Dendritic cell treated with granulocyte-macrophage colony-stimulating factor and Interleukin-4, amounts not matched to agents 40 ng/mL and 50 ng/mL, for 4 days (primary cell): ENCODE results near the gene EPS8L3.
A peak's percentile ranks its signal among the peaks of the same experiment; 100 is the strongest.

Experiments
- H3K27ac Mint-ChIP-seq: one replicate; pipeline ENCODE4 v1.8.0; 2022; ENCODE audit warnings: mild to moderate bottlenecking, mixed read lengths
- H3K27me3 Mint-ChIP-seq: one replicate; pipeline ENCODE4 v1.8.0; 2022; ENCODE audit warnings: mild to moderate bottlenecking, mixed read lengths
- H3K36me3 Mint-ChIP-seq: one replicate; pipeline ENCODE4 v1.8.0; 2022; ENCODE audit warnings: low read depth, mixed read lengths
- H3K4me1 Mint-ChIP-seq: one replicate; pipeline ENCODE4 v1.8.0; 2022; ENCODE audit warnings: low read depth, mixed read lengths
- H3K4me3 Mint-ChIP-seq: one replicate; pipeline ENCODE4 v1.8.0; 2022; ENCODE audit warnings: mild to moderate bottlenecking, moderate library complexity, mixed read lengths
- H3K9me3 Mint-ChIP-seq: one replicate; pipeline ENCODE4 v1.8.0; 2022; ENCODE audit warnings: mixed read lengths
- intact Hi-C: fragments of 100-400 bp; cut with micrococcal nuclease; formaldehyde crosslinking; loops from one replicate; pipeline ENCODE4 v1.15.0; 2022

The EPS8L3 gene

DNA sequence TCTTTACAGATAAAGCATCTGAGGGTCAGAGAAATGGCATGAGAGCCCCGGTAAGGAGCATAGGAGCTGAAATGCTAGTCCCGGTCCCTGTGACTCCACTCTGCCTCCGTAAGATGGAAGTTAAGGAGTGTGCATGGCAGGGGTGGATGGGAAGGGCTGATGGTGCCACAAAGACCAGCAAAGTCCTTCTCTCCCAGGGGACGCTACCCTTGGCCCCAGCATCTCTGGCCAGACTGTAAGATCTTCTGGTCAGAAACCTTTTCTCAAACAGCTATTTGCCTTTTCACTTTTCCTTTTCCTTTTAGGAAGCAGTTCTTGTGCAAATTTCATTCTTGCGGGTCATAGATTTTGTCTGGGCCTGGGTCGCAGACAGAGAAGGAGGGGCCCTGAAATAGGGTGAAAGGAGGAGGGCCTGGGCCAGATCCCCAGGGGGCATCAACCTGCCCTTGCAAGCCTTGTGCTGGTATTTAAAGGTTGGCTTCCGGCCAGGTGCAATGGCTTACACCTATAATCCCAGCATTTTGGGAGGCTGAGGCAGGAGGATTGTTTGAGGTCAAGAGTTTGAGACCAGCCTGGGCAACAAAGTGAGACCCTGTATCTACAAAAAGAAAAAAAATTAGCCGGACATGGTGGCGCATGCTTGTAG lies 14.4 kb upstream of the EPS8L3 start:
- Mint-ChIP-seq H3K4me1 (peaks cover 14% of the 10 kb centered on the region), H3K9me3 (peaks cover 9% of the 10 kb centered on the region), H3K27ac (no peak overlapping the region), H3K27me3 (peaks cover 16% of the 10 kb centered on the region), H3K4me3 (no peak overlapping the region), H3K36me3 (no peaks in the 10 kb centered on the region)
- intact Hi-C loops, result loop anchor here (1.0 kb wide), 2 partner anchors 206 to 233 kb away; partner anchors contain the start of gene AHCYL1

DNA sequence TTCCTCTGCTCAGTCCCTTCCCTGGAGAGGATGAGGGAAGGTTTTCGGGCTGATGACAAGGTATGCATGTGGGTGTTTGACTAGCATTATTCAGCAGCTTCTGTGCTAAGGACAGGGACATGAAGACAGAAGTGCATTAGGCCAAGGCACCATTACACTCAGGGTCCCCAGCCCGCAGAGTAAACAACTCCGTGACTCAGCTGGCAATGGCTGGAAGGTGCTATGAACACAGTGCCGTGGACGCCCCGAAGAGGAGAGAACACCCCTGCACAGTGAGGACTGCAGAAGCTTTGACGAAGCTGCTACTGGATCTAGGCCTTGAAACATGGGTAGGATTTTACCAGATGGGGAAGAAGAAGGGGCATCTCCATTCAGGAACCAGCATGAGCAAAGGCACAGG lies 13.7 kb upstream of the EPS8L3 start:
- Mint-ChIP-seq H3K27ac (no peak overlapping the region), H3K36me3 (no peaks in the 10 kb centered on the region), H3K27me3 (peaks cover 16% of the 10 kb centered on the region), H3K4me1 (peaks cover 15% of the 10 kb centered on the region), H3K9me3 (peaks cover 9% of the 10 kb centered on the region), H3K4me3 (no peak overlapping the region)
- intact Hi-C loops, result loop anchor here (1.0 kb wide), 2 partner anchors 207 to 234 kb away; partner anchors contain the start of gene AHCYL1

DNA sequence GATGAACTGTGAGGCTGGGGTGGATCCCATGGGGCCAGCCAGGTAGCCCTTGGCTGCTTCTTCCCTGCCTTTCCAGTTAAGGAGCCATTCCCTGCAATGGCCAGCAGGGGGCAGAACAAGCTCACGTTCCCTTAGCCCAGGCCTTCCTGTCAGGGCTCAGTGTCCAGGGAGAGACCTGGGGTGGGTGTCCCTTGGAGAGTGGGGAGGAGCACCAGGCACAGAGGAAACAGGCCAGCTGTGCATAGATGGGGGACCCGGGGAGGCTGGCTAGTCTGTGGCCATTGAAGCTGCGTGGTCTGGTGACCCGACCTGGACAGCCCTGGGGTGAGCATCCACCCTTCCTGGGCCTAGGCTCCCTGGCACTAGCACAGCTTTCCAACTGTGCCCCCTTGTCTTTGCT lies 13.2 kb upstream of the EPS8L3 start:
- H3K9me3 Mint-ChIP-seq, result peaks cover 9% of the 10 kb centered on the region
- H3K27ac Mint-ChIP-seq, result no peak overlapping the region
- no peaks in the 10 kb centered on the region for H3K36me3 Mint-ChIP-seq
- no peak overlapping the region for H3K4me3 Mint-ChIP-seq
- H3K27me3 Mint-ChIP-seq, result peaks cover 16% of the 10 kb centered on the region
- intact Hi-C loops, result loop anchor here (1.0 kb wide), 2 partner anchors 207 to 234 kb away; partner anchors contain the start of gene AHCYL1
- peaks cover 20% of the 10 kb centered on the region for H3K4me1 Mint-ChIP-seq

DNA sequence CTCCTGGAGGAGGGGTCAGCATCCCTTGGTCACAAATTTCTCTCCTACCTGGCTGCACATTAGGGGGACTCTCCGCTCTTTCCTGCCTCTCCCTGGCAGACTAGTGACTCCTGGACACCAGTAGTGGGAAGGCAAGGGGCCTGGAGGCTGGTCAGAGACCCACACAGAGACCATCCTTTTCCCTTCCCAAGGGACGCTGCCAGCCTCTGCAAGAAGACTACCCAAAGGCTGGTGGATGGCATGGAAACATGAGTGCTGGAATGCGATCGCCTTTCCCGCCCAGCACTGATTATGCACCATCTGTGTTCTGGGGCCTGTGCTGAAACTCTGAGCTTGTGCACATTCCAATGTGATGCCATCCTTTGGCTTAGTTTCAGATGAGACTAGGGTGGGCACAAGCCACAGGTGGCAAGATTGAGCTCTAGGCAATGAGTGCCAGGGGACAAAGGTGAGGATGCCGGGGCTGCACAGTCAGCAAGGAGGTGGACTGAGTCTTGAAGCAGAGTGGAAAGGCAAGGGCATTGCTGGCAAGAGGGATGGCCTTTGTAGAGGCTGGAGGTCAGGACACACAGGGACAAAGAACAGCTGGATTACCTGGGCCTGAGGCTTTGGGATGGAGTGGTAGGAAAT lies 12.6 kb upstream of the EPS8L3 start:
- intact Hi-C loops, result no loop called here
- no peak overlapping the region for H3K27ac Mint-ChIP-seq

DNA sequence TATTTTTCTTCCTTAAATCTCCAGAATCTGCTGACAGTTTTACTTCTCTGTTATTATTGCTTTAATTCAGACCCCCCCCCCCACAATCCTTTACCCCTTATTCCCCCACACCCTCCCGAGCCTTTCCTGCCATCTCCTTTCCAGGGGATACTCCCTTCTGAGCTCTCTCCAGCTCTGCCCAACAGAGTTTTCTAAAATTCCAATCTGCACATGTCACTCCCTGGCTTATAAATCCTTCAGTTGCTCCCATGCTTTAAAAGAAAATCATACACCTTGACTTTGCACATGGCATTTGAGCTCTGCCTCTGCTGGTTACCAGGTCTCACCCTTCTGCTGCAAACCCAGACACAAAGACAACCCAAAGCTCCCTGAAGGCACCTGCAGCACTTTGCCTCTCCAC lies 11.7 kb upstream of the EPS8L3 start:
- Mint-ChIP-seq H3K27ac (no peak overlapping the region), H3K4me3 (no peak overlapping the region), H3K27me3 (peaks cover 14% of the 10 kb centered on the region), H3K36me3 (no peaks in the 10 kb centered on the region), H3K4me1 (peaks cover 22% of the 10 kb centered on the region), H3K9me3 (peaks cover under 1% of the 10 kb centered on the region)
- intact Hi-C loops, result no loop called here

More for the DNA sequence above, 12.6 kb upstream of the EPS8L3 start:
- H3K4me3 Mint-ChIP-seq, result no peak overlapping the region
- peaks cover 16% of the 10 kb centered on the region for H3K27me3 Mint-ChIP-seq
- no peaks in the 10 kb centered on the region for H3K36me3 Mint-ChIP-seq
- H3K9me3 Mint-ChIP-seq, result peaks cover 9% of the 10 kb centered on the region
- peaks cover 22% of the 10 kb centered on the region for H3K4me1 Mint-ChIP-seq

DNA sequence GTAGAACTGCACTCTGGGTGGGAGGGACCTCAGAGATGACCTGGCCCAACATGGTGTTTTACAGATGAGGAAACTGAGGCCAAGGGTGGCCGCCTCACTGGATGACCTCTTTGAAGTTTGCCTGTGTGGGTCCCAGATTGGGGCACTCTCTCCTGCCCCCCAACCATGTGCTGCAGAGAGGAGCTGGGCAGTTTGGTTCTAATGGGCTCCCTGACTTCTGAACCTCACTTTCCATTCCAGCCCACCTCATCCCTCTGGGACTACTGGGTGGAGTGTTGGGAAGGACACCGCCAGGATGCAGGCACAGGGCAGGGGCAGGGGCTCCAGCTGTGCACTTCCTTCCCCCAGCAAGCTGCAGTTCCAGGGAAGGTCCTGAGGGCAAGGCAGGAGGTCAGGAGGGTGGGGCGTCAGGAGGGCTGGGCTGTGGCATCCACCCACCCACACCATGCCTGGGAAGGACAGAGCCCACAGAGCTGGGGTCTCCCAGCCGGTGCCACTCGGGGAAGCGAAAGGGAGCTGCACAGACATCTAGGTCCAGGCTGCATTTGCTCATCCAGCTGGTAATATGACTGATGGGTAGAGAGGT lies 10.3 kb upstream of the EPS8L3 start:
- peaks cover 14% of the 10 kb centered on the region for H3K27me3 Mint-ChIP-seq
- no peak overlapping the region for H3K27ac Mint-ChIP-seq

DNA sequence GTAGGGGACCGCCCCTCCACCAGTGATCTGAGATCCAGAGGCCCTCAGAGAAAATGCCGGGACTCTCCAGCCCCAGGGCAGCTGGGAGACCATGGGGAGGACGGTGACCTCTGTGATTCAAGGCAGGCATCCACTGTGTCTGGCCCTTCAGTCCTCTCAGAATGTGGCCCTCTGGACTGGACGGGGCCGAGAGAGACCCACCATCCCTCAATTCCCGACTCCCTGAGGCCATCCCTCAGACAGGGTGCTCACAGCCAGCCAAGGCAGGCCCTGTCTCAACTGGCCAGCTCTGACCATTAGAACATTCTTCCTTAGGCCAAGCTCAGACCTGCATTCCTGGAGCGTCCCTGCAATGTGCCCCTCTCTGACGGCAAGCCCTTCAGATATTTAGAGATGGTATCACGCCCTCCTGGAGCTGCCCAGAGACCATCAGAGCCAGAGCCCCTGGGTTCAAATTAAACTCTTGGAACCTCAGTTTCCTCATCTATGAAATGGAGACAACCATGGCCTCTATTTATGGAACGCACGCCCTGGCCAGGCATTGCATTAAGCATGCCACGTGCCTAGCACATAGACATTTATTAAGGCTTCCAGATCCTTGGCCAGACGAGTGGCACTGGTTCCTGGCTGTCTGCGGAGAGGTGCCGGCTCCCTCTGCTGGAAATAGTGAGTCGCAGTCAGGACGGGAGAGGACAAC lies 9.6 kb upstream of the EPS8L3 start:
- Mint-ChIP-seq H3K27me3 (peaks cover 14% of the 10 kb centered on the region), H3K9me3 (no peaks in the 10 kb centered on the region), H3K27ac (no peak overlapping the region), H3K4me3 (no peak overlapping the region), H3K36me3 (no peaks in the 10 kb centered on the region), H3K4me1 (peaks cover 26% of the 10 kb centered on the region)
- intact Hi-C loops, result loop anchor here (1.0 kb wide), 2 partner anchors 130 to 227 kb away; no protein-coding TSS in a partner anchor

More for the DNA sequence above, 10.3 kb upstream of the EPS8L3 start:
- intact Hi-C loops, result loop anchor here (1.0 kb wide), 2 partner anchors 131 to 228 kb away; no protein-coding TSS in a partner anchor
- peaks cover 26% of the 10 kb centered on the region for H3K4me1 Mint-ChIP-seq
- H3K4me3 Mint-ChIP-seq, result no peak overlapping the region
- H3K36me3 Mint-ChIP-seq, result no peaks in the 10 kb centered on the region
- H3K9me3 Mint-ChIP-seq, result no peaks in the 10 kb centered on the region

DNA sequence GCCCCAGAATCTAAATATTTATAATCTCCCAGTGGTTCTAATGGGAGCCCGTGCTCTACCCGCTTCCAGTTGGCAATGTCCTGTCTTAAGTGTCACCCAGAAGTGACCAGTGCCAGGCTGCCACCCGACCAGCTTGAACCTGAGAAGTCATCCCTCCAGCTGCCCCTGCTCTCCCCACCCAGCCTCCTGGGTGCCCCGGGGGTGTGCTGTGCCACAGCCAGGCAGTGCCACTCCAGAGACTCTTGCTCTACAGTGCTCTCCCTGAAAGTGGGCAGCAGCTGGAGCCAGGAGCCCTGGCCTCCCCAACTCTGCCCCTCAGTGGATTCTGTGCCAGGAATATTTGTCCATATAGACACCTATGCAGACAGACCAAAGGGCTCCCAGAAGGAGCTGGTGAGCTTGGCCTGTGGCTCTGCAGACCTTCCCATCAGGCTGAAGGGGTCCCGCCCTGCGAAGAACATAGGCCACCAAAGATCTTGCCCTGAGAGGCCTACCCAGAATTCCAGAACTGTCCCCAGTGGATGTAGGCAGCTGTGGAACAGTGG lies 9.0 kb upstream of the EPS8L3 start:
- Mint-ChIP-seq H3K36me3 (no peaks in the 10 kb centered on the region), H3K4me1 (peaks cover 26% of the 10 kb centered on the region), H3K27me3 (peaks cover 14% of the 10 kb centered on the region), H3K27ac (peak overlapping the region; percentile 10), H3K9me3 (no peaks in the 10 kb centered on the region), H3K4me3 (no peak overlapping the region)
- intact Hi-C loops, result loop anchor here (1.0 kb wide), 2 partner anchors 129 to 226 kb away; no protein-coding TSS in a partner anchor

DNA sequence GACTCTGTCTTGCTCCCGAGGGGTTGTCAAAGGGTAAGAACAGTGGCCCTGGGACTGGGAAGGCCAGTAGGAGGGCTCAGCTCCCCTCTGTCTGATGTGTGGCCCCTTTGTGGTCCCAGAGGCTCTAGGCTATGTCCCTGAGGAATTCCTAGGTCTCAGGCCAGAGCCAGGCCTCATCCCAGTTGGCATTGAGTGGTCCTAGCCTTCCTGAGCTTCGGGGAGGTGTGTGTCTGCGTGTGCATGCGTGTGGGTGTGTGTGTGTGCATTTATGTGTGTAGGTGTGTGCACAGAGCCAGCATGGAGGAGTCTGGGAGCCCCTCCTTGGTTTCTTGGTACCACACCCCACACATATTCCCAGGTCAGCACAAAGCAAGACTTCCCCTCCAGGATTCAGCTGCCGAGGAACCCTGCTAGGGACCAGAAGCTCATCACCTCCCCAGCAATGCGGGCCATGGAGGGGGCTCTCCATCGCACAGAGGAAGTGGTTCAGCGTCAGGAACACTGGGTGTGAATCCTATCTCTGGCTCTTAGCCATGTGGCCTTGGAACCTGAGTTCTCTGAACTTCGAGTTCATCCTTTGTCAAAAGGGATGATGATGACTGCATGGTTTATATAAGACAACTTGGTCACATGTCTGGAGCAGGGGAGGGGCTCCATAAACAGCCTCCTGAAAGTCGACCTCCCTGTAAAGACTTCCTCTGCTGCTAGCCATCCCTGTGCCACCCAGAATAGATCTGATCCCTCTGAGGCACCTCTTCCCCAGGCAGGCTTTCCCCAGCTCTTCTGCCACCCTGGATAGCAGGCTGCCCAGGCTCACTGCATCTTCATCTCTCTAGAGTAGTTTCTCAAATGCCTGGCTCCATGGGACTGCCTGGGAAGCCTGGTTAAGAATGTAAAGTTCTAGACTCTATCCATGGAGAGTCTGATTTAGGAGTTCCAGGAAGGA lies 8.3 kb upstream of the EPS8L3 start:
- intact Hi-C loops, result no loop called here
- Mint-ChIP-seq H3K36me3 (no peaks in the 10 kb centered on the region), H3K27me3 (peaks cover 14% of the 10 kb centered on the region), H3K4me1 (peaks cover 24% of the 10 kb centered on the region), H3K27ac (peak overlapping the region; percentile 10), H3K9me3 (no peaks in the 10 kb centered on the region), H3K4me3 (no peak overlapping the region)

DNA sequence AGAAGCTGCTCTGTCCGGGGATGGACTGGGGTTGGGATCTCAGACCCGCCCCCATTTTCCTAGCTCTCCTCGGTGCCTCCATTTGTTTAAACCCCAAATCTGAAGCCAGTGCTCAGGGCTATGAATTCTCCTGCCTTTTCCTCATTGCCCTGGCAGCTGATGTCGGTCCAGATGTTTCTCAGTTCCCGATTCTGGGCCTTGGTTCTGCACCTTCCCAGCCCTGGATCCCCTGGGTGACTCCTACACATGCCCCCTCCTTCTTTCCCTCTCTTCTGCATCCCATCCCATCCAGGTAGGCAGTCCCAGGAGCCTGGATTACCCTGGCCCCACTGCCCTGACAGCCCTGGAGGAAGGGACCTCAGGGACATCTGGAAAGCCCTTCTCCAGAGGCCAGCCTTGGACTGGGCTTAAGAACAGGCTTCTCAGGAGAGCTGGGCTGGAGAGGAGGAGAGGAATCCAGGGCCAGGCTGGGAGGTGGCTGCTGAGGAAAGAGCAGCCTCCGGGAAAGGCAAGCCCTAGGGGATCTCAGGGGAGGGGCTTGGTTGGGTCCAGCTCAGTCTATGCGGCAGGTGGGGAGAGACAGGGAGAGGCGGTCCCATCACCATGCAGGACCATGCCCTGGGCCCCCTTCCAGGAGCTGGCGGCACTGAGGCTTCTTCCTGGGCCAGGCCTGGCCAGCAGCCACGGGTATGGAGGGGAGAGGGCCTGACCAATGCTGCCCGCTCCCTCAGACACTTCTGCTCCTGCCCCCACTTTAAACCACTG lies 6.8 kb upstream of the EPS8L3 start:
- Mint-ChIP-seq H3K36me3 (no peaks in the 10 kb centered on the region), H3K4me1 (peaks cover 20% of the 10 kb centered on the region), H3K4me3 (no peak overlapping the region), H3K27me3 (peaks cover 8% of the 10 kb centered on the region), H3K27ac (no peak overlapping the region), H3K9me3 (no peaks in the 10 kb centered on the region)
- intact Hi-C loops, result no loop called here

DNA sequence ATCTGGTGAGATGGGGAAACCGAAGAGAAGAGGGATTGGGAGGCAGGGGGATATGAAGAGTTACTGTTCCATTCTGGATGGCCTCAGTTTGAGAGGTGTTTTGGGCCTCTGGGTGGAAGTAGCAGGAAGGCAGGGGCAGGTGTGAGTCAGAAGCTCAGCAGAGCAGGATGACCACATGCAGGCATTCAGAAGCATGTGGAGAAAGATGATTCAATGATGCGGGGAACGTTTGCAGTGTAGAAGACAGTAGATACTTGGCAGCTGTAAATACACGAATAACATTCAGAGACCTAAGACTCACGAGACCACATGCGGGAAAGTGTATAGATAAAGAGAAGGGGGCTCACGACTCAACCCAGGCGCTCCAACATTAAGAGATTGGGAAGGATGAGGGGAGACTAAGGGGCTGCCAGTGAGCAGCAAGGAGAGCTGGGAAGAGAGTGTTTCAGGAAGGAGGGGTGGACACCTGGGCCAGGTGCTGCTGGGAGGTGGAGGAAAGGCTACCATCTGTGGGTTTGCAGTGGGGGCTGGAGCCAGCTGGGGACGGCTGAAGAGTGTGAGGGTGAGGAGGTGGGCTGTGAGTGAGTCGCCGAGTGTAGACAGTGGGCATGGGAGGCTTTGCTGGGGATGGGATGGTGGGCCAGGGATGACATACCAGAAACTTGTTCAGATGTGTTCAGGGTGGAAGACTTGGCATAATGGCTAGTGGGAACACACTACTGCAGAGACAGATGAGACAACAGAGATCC lies 5.8 kb upstream of the EPS8L3 start:
- Mint-ChIP-seq H3K9me3 (no peaks in the 10 kb centered on the region), H3K27ac (peak overlapping the region; percentile 13), H3K27me3 (peaks cover 3% of the 10 kb centered on the region), H3K4me1 (peaks cover 21% of the 10 kb centered on the region), H3K4me3 (no peak overlapping the region), H3K36me3 (no peaks in the 10 kb centered on the region)
- intact Hi-C loops, result no loop called here

DNA sequence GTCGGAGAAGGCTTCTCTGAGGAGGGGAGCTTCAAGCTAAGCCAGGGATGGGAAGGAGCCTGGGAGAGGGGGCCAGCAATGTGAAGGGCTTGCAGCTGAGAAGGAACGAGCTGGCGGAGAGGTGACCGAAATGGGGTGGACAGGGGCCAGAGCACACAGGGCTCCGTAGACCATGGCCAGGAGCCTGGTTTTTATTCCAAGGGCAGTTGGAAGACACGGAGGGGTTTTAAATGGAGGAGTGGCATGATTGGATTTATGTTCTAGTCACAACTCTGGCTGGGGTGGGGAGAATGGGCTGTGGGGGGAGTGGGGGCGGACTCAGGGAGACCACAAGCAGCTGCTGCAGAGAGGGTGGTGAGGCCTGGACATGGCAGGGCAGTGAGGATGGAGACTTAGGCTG lies 5.1 kb upstream of the EPS8L3 start:
- no peak overlapping the region for H3K4me3 Mint-ChIP-seq
- H3K27me3 Mint-ChIP-seq, result no peaks in the 10 kb centered on the region
- no peak overlapping the region for H3K27ac Mint-ChIP-seq
- no peaks in the 10 kb centered on the region for H3K36me3 Mint-ChIP-seq
- peaks cover 24% of the 10 kb centered on the region for H3K4me1 Mint-ChIP-seq
- intact Hi-C loops, result no loop called here
- no peaks in the 10 kb centered on the region for H3K9me3 Mint-ChIP-seq
